KMS-11 (cell line): ENCODE results near the gene CTRB2.

Experiments
- H2AFZ ChIP-seq: fragments of 200-600 bp; sonication (generic); 2 replicates; pipeline ENCODE4 v1.6.1; 2016; ENCODE audit warnings: antibody characterized with exemption, mixed run types, low read depth
- H3K27ac ChIP-seq: fragments of 200-600 bp; sonication (generic); 2 replicates; pipeline ENCODE4 v1.6.1; 2016; ENCODE audit warnings: mild to moderate bottlenecking, mixed run types
- H3K27me3 ChIP-seq: fragments of 200-600 bp; sonication (generic); 2 replicates; pipeline ENCODE4 v1.6.1; 2017; ENCODE audit warnings: mild to moderate bottlenecking, low read depth, mixed run types, moderate library complexity; ENCODE audit not compliant: insufficient read depth
- H3K36me3 ChIP-seq: fragments of 200-600 bp; sonication (generic); 2 replicates; pipeline ENCODE4 v1.6.1; 2017; ENCODE audit warnings: mild to moderate bottlenecking, mixed run types; ENCODE audit not compliant: insufficient read depth
- H3K4me1 ChIP-seq: fragments of 200-600 bp; sonication (generic); 2 replicates; pipeline ENCODE4 v1.6.1; 2016; ENCODE audit warnings: mild to moderate bottlenecking, low read depth, mixed run types; ENCODE audit not compliant: poor library complexity, severe bottlenecking
- H3K4me2 ChIP-seq: fragments of 200-600 bp; sonication (generic); 2 replicates; pipeline ENCODE4 v1.7.0; 2016; ENCODE audit warnings: mild to moderate bottlenecking, mixed run types
- H3K4me3 ChIP-seq: fragments of 200-600 bp; sonication (generic); IDR thresholded peaks from 2 replicates; pipeline ENCODE4 v1.6.1; 2017; ENCODE audit warnings: low read depth, low read length, mixed read lengths; ENCODE audit not compliant: insufficient read depth
- H3K79me2 ChIP-seq: fragments of 200-600 bp; sonication (generic); 2 replicates; pipeline ENCODE4 v1.6.1; 2016; ENCODE audit warnings: low read depth, mixed run types; ENCODE audit not compliant: insufficient read depth
- H3K9ac ChIP-seq: fragments of 200-600 bp; sonication (generic); 2 replicates; pipeline ENCODE4 v1.6.1; 2016; ENCODE audit warnings: mild to moderate bottlenecking, mixed run types
- H4K20me1 ChIP-seq: fragments of 200-600 bp; sonication (generic); 2 replicates; pipeline ENCODE4 v1.6.1; 2016; ENCODE audit warnings: mild to moderate bottlenecking, mixed run types; ENCODE audit not compliant: insufficient read depth
- CTCF ChIP-seq: fragments of 200-600 bp; sonication (generic); conservative IDR thresholded peaks from 2 replicates; pipeline ENCODE4 v1.6.1; 2017; ENCODE audit warnings: low read depth, mild to moderate bottlenecking, antibody characterized with exemption, low read length, moderate library complexity, mixed read lengths

Gene CTRB2

GRCh38 chr16:75181630-75182029, 25.3 kb downstream of the CTRB2 start:
- H3K27me3 ChIP-seq, result no peaks in the 10 kb centered on the region
- H3K4me1 ChIP-seq, result no peaks in the 10 kb centered on the region
- no peak overlapping the region for H3K4me3 ChIP-seq
- no peak overlapping the region for H3K27ac ChIP-seq
- no peaks in the 10 kb centered on the region for H3K79me2 ChIP-seq
- H2AFZ ChIP-seq, result no peak overlapping the region
- no peak overlapping the region for H3K4me2 ChIP-seq
- H3K36me3 ChIP-seq, result no peaks in the 10 kb centered on the region
- H4K20me1 ChIP-seq, result no peaks in the 10 kb centered on the region
- no peak for TF ChIP-seq CTCF
- no peak overlapping the region for H3K9ac ChIP-seq

- no peak overlapping the region for H3K4me3 ChIP-seq
- no peak for TF ChIP-seq CTCF
- no peaks in the 10 kb centered on the region for H3K79me2 ChIP-seq
- H3K27me3 ChIP-seq, result no peaks in the 10 kb centered on the region
- H2AFZ ChIP-seq, result no peak overlapping the region
- H3K4me2 ChIP-seq, result no peak overlapping the region
- no peaks in the 10 kb centered on the region for H4K20me1 ChIP-seq
- H3K9ac ChIP-seq, result no peak overlapping the region
- H3K4me1 ChIP-seq, result no peaks in the 10 kb centered on the region
- no peak overlapping the region for H3K27ac ChIP-seq
- H3K36me3 ChIP-seq, result no peaks in the 10 kb centered on the region
These were observed 27.8 kb downstream of the CTRB2 start for GRCh38 chr16:75179208-75179607.

- no peaks in the 10 kb centered on the region for H3K36me3 ChIP-seq
- H3K27me3 ChIP-seq, result no peaks in the 10 kb centered on the region
- no peak overlapping the region for H3K27ac ChIP-seq
- no peaks in the 10 kb centered on the region for H3K79me2 ChIP-seq
- no peak overlapping the region for H3K4me2 ChIP-seq
- no peak overlapping the region for H2AFZ ChIP-seq
- no peaks in the 10 kb centered on the region for H3K4me1 ChIP-seq
- H3K9ac ChIP-seq, result no peak overlapping the region
- no peaks in the 10 kb centered on the region for H4K20me1 ChIP-seq
- TF ChIP-seq CTCF, result no peak
- no peak overlapping the region for H3K4me3 ChIP-seq
These were observed 30.0 kb downstream of the CTRB2 start for GRCh38 chr16:75176926-75177325.

GRCh38 chr16:75175074-75175473, 31.9 kb downstream of the CTRB2 start:
- TF ChIP-seq CTCF, result no peak
- H3K27me3 ChIP-seq, result no peaks in the 10 kb centered on the region
- H4K20me1 ChIP-seq, result no peaks in the 10 kb centered on the region
- H3K36me3 ChIP-seq, result no peaks in the 10 kb centered on the region
- no peak overlapping the region for H3K4me3 ChIP-seq
- no peak overlapping the region for H3K27ac ChIP-seq
- H3K9ac ChIP-seq, result no peak overlapping the region
- no peak overlapping the region for H3K4me2 ChIP-seq
- H2AFZ ChIP-seq, result no peak overlapping the region
- H3K4me1 ChIP-seq, result no peaks in the 10 kb centered on the region
- H3K79me2 ChIP-seq, result no peaks in the 10 kb centered on the region
